HuH-7.5 (cell line): Measurements from ENCODE around the gene FRMPD2.
"Not testable (repeated sequence)": the region's sequence is repeated elsewhere in the genome, so short reads cannot be mapped to it uniquely, and the experiment has no call there.

Source experiments
- DNase-seq: peaks from one replicate; pipeline ENCODE4 v3.0.0; 2011; ENCODE audit warnings: low spot score

Gene FRMPD2

GRCh38 chr10:48251525-48252353 is 22.8 kb downstream of the FRMPD2 start:
- no peak for DNase-seq

GRCh38 chr10:48251152-48251524 is 23.4 kb downstream of the FRMPD2 start:
- no peak for DNase-seq

GRCh38 chr10:48249763-48250351 is 24.6 kb downstream of the FRMPD2 start:
- no peak for DNase-seq

GRCh38 chr10:48249004-48249762 is 25.3 kb downstream of the FRMPD2 start:
- DNase-seq, result no peak

GRCh38 chr10:48248462-48248861 is 26.0 kb downstream of the FRMPD2 start:
- DNase-seq, result no peak

- no peak for DNase-seq
Measured at GRCh38 chr10:48247680-48248079, 26.8 kb downstream of the FRMPD2 start.

GRCh38 chr10:48246501-48246900 is 28.0 kb downstream of the FRMPD2 start:
- no peak for DNase-seq

GRCh38 chr10:48245977-48246376 is 28.5 kb downstream of the FRMPD2 start:
- no peak for DNase-seq

GRCh38 chr10:48243921-48244320 is 30.6 kb downstream of the FRMPD2 start:
- DNase-seq, result not testable (repeated sequence)

GRCh38 chr10:48243487-48243886 is 31.0 kb downstream of the FRMPD2 start:
- DNase-seq, result no peak

- no peak for DNase-seq
Measured at GRCh38 chr10:48242171-48242904, 32.2 kb downstream of the FRMPD2 start.

- DNase-seq, result no peak
Measured at GRCh38 chr10:48241332-48241731, 33.2 kb downstream of the FRMPD2 start.

- DNase-seq, result no peak
Measured at GRCh38 chr10:48240196-48240595, 34.3 kb downstream of the FRMPD2 start.

- no peak for DNase-seq
Measured at GRCh38 chr10:48239618-48240017, 34.9 kb downstream of the FRMPD2 start.

GRCh38 chr10:48238826-48239520 is 35.5 kb downstream of the FRMPD2 start:
- no peak for DNase-seq

- no peak for DNase-seq
Measured at GRCh38 chr10:48237259-48238250, 36.9 kb downstream of the FRMPD2 start.

GRCh38 chr10:48236199-48236621 is 38.3 kb downstream of the FRMPD2 start:
- no peak for DNase-seq

- no peak for DNase-seq
Measured at GRCh38 chr10:48235501-48235900, 39.0 kb downstream of the FRMPD2 start.

GRCh38 chr10:48234787-48235186 is 39.7 kb downstream of the FRMPD2 start:
- DNase-seq, result no peak

- DNase-seq, result no peak
Measured at GRCh38 chr10:48234295-48234694, 40.2 kb downstream of the FRMPD2 start.
